ENCODE data around the gene RBM17.

RBM17 gene

GRCh38 chr10:6135589-6136168, 46.8 kb downstream of the RBM17 start:
- no peak for DNase-seq (ENCODE audit: low read depth in 1 of 2, low spot score in 1 of 2)
- TF ChIP-seq CTCF (IDR thresholded peaks at IDR 0.05; ENCODE audit: insufficient read depth, low read length) (no peak), REST (IDR thresholded peaks at IDR 0.05; ENCODE audit: insufficient replicate concordance, low read depth) (no peak), SPI1 (IDR thresholded peaks at IDR 0.05; ENCODE audit: borderline replicate concordance, low read depth) (no peak), GABPA (IDR thresholded peaks at IDR 0.05; ENCODE audit: low read depth) (no peak), POLR2AphosphoS5 (IDR thresholded peaks at IDR 0.05; ENCODE audit: low read depth) (no peak)
- Histone ChIP-seq H3K4me3 (replicated peaks; ENCODE audit: insufficient read depth, low read length) (no peak overlapping the region), H3K27me3 (ENCODE audit: insufficient read depth, poor library complexity, severe bottlenecking) (no peaks in the 10 kb centered on the region), H3K27ac (replicated peaks) (no peak overlapping the region)

- DNase-seq (ENCODE audit: low read depth in 1 of 2, low spot score in 1 of 2) = no peak
- no peak overlapping the region for H3K27ac ChIP-seq (replicated peaks)
- H3K4me3 ChIP-seq (replicated peaks; ENCODE audit: insufficient read depth, low read length) = no peak overlapping the region
- TF ChIP-seq CTCF (IDR thresholded peaks at IDR 0.05; ENCODE audit: insufficient read depth, low read length) (no peak), POLR2AphosphoS5 (IDR thresholded peaks at IDR 0.05; ENCODE audit: low read depth) (no peak), REST (IDR thresholded peaks at IDR 0.05; ENCODE audit: insufficient replicate concordance, low read depth) (no peak), GABPA (IDR thresholded peaks at IDR 0.05; ENCODE audit: low read depth) (no peak), SPI1 (IDR thresholded peaks at IDR 0.05; ENCODE audit: borderline replicate concordance, low read depth) (no peak)
- no peaks in the 10 kb centered on the region for H3K27me3 ChIP-seq (ENCODE audit: insufficient read depth, poor library complexity, severe bottlenecking)
Measured at GRCh38 chr10:6136215-6137201, 47.7 kb downstream of the RBM17 start.

GRCh38 chr10:6138456-6138855, 49.6 kb downstream of the RBM17 start:
- H3K27ac ChIP-seq (replicated peaks) = no peak overlapping the region
- TF ChIP-seq GABPA (IDR thresholded peaks at IDR 0.05; ENCODE audit: low read depth) (no peak), REST (IDR thresholded peaks at IDR 0.05; ENCODE audit: insufficient replicate concordance, low read depth) (no peak), POLR2AphosphoS5 (IDR thresholded peaks at IDR 0.05; ENCODE audit: low read depth) (no peak), CTCF (IDR thresholded peaks at IDR 0.05; ENCODE audit: insufficient read depth, low read length) (no peak), SPI1 (IDR thresholded peaks at IDR 0.05; ENCODE audit: borderline replicate concordance, low read depth) (no peak)
- H3K27me3 ChIP-seq (ENCODE audit: insufficient read depth, poor library complexity, severe bottlenecking) = no peaks in the 10 kb centered on the region
- DNase-seq (ENCODE audit: low read depth in 1 of 2, low spot score in 1 of 2) = no peak
- H3K4me3 ChIP-seq (replicated peaks; ENCODE audit: insufficient read depth, low read length) = no peak overlapping the region

All from HL-60 (cell line).